Stimulated activated CD4-positive, alpha-beta T cell treated with anti-CD3 and anti-CD28 coated beads, Interleukin-4, amount 100 ng/mL, for 4 hours (primary cell): Measurements from ENCODE around the gene EHD3.

Experiments
- DNase-seq, 2 experiments: peaks; one replicate each; pipeline ENCODE4 v3.0.0-alpha.2; 2020

Gene EHD3

GRCh38 chr2:31233741-31234682 lies at the start of gene EHD3:
EHD3 (plus strand) TSS chr2:31234152; CDS start chr2:31234622, 470 bp downstream.
- peak; percentile 70 to 78 for DNase-seq

- no peak for DNase-seq
Measured at GRCh38 chr2:31187166-31187565, 46.8 kb upstream of the EHD3 start.

GRCh38 chr2:31188131-31188530 lies 45.8 kb upstream of the EHD3 start:
- DNase-seq = no peak

- no peak for DNase-seq
Measured at GRCh38 chr2:31189141-31189540, 44.8 kb upstream of the EHD3 start.

- DNase-seq = no peak
Measured at GRCh38 chr2:31190188-31190587, 43.8 kb upstream of the EHD3 start.

GRCh38 chr2:31191931-31192330 lies 42.0 kb upstream of the EHD3 start:
- DNase-seq = no peak

- no peak for DNase-seq
Measured at GRCh38 chr2:31192396-31192795, 41.6 kb upstream of the EHD3 start.

GRCh38 chr2:31192851-31193392 lies 41.0 kb upstream of the EHD3 start:
- no peak for DNase-seq

- no peak for DNase-seq
Measured at GRCh38 chr2:31193806-31194205, 40.1 kb upstream of the EHD3 start.

GRCh38 chr2:31196622-31197021 lies 37.3 kb upstream of the EHD3 start:
- DNase-seq = no peak

- no peak for DNase-seq
Measured at GRCh38 chr2:31197166-31197565, 36.8 kb upstream of the EHD3 start.

- DNase-seq = no peak
Measured at GRCh38 chr2:31197669-31198068, 36.3 kb upstream of the EHD3 start.

GRCh38 chr2:31199206-31199605 lies 34.7 kb upstream of the EHD3 start:
- no peak for DNase-seq

GRCh38 chr2:31200972-31201371 lies 33.0 kb upstream of the EHD3 start:
- DNase-seq = no peak

GRCh38 chr2:31202041-31202440 lies 31.9 kb upstream of the EHD3 start:
- DNase-seq = no peak

- DNase-seq = no peak
Measured at GRCh38 chr2:31202833-31203232, 31.1 kb upstream of the EHD3 start.

- DNase-seq = no peak
Measured at GRCh38 chr2:31203916-31204315, 30.0 kb upstream of the EHD3 start.

- DNase-seq = no peak
Measured at GRCh38 chr2:31204783-31205182, 29.2 kb upstream of the EHD3 start.

GRCh38 chr2:31205186-31205585 lies 28.8 kb upstream of the EHD3 start:
- no peak for DNase-seq

GRCh38 chr2:31205613-31206012 lies 28.3 kb upstream of the EHD3 start:
- DNase-seq = no peak

GRCh38 chr2:31207790-31208189 lies 26.2 kb upstream of the EHD3 start:
- DNase-seq = no peak

- no peak for DNase-seq
Measured at GRCh38 chr2:31208240-31208639, 25.7 kb upstream of the EHD3 start.

GRCh38 chr2:31212659-31213600 lies 21.0 kb upstream of the EHD3 start:
- no peak for DNase-seq
